ENCODE results near the gene ADGRL4. TPM values are rescaled to one million over a fixed set of nuclear protein-coding genes. Genes with fewer than 3 reads are reported as not detected.
"Not testable (repeated sequence)": the region's sequence is repeated elsewhere in the genome, so short reads cannot be mapped to it uniquely, and the experiment has no call there.

ADGRL4 gene
- polyA plus RNA-seq, 1 experiment: 16.6 TPM

DNA sequence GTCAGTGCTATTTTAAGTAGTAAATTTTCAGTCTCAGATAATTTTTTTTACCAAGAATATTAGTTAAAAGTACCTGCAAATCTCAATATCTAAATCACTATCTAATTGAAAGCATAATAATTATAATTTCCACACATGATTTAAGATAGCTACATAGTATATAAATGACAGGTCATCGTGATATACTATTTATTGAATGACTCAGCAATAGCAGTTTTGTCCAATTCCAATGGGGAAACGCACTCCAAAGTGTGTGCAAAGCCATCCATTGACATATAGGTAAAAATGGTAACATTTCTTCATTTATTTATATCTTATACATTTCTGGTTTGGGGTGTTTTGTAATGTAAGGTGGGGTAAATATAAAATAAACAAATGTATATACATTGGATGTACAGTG, 19.5 kb downstream of the ADGRL4 start:
- ChIA-PET POLR2A (no interaction called here), CTCF (no interaction called here)
- TF ChIP-seq, protein P1, sequence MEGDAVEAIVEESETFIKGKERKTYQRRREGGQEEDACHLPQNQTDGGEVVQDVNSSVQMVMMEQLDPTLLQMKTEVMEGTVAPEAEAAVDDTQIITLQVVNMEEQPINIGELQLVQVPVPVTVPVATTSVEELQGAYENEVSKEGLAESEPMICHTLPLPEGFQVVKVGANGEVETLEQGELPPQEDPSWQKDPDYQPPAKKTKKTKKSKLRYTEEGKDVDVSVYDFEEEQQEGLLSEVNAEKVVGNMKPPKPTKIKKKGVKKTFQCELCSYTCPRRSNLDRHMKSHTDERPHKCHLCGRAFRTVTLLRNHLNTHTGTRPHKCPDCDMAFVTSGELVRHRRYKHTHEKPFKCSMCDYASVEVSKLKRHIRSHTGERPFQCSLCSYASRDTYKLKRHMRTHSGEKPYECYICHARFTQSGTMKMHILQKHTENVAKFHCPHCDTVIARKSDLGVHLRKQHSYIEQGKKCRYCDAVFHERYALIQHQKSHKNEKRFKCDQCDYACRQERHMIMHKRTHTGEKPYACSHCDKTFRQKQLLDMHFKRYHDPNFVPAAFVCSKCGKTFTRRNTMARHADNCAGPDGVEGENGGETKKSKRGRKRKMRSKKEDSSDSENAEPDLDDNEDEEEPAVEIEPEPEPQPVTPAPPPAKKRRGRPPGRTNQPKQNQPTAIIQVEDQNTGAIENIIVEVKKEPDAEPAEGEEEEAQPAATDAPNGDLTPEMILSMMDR (IDR thresholded peaks at IDR 0.05; ENCODE audit: low read depth, low read length): no peak

DNA sequence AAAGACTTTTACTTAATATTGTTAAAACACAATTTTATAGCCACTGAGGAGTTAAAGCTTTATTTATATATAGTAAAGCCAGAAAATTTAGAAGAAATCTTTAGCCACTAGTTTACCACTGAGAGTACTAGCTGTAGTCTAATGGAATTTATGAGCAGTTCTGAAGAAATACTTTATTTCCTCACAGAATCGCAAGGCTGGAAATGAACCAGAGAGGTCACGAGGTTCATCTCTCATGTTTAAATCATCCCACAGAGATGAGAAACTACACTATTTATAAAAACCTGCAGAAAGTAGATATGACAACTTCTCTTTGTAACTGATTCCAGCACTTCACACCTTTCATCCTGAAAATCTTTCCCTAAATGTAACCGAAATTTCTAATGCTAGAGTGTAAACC, 26.0 kb downstream of the ADGRL4 start:
- DNase-seq (ENCODE audit: low read depth, low spot score): no peak
- Histone ChIP-seq H3K9me3 (ENCODE audit: control insufficient read depth, insufficient read depth, low read length) (no peaks in the 10 kb centered on the region), H3K4me3 (ENCODE audit: low read depth, low read length) (no peak overlapping the region), H3K27me3 (ENCODE audit: control insufficient read depth, insufficient read depth, low read length) (no peaks in the 10 kb centered on the region), H3K27ac (ENCODE audit: low read depth, low read length) (no peak overlapping the region)
- TF ChIP-seq, protein P1 (IDR thresholded peaks at IDR 0.05; ENCODE audit: low read depth, low read length): no peak
- POLR2A ChIA-PET: no interaction called here
- CTCF ChIA-PET: no interaction called here

More for the DNA sequence above, 19.5 kb downstream of the ADGRL4 start:
- no peak overlapping the region for H3K4me3 ChIP-seq (ENCODE audit: low read depth, low read length)
- no peaks in the 10 kb centered on the region for H3K9me3 ChIP-seq (ENCODE audit: control insufficient read depth, insufficient read depth, low read length)
- no peak overlapping the region for H3K27ac ChIP-seq (ENCODE audit: low read depth, low read length)
- no peak for DNase-seq (ENCODE audit: low read depth, low spot score)
- no peaks in the 10 kb centered on the region for H3K27me3 ChIP-seq (ENCODE audit: control insufficient read depth, insufficient read depth, low read length)

DNA sequence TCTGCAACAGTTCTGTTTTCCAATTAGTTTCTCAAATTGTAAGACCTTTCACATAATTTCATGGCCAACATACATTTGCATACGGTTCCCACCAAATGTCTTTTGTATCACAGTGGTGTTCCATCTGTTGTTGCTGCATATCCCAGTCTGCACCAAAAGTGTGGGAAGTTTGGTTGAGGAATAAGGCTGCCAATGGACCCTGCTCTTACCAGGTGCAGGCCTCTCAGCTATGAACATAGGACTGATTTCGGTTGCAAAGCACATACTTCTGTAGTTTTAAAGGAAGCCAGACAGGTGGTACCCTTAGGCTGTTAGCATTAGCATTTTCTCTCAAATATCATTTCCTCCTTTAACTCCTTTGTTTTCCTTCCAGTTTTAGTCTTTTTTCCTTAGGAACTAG, 33.8 kb downstream of the ADGRL4 start:
- H3K27me3 ChIP-seq (ENCODE audit: control insufficient read depth, insufficient read depth, low read length): no peaks in the 10 kb centered on the region
- ChIA-PET POLR2A (no interaction called here), CTCF (no interaction called here)
- TF ChIP-seq, protein P1 (IDR thresholded peaks at IDR 0.05; ENCODE audit: low read depth, low read length): no peak
- no peak for DNase-seq (ENCODE audit: low read depth, low spot score)
- H3K27ac ChIP-seq (ENCODE audit: low read depth, low read length): no peak overlapping the region
- no peaks in the 10 kb centered on the region for H3K9me3 ChIP-seq (ENCODE audit: control insufficient read depth, insufficient read depth, low read length)
- H3K4me3 ChIP-seq (ENCODE audit: low read depth, low read length): no peak overlapping the region

DNA sequence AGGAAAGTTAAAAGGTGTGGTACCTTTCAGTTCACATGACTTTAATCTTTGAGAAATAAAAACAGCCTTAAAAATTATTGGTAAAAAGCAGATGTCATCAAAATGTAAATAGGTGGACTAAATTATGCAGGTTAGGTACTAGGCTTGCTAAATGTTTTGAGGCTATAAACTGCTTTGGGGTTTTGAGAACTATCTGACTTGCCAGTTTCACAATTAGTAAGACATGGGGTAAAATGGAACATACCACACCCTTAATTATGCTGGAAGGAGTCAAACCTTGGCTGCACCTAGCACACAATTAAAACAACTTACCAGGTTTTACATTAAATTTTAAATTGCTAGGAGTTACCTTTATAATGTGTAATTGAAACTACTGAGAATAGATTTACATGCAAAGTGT, 39.4 kb downstream of the ADGRL4 start:
- DNase-seq (ENCODE audit: low read depth, low spot score); H3K4me3 ChIP-seq (ENCODE audit: low read depth, low read length); H3K9me3 ChIP-seq (ENCODE audit: control insufficient read depth, insufficient read depth, low read length); H3K27ac ChIP-seq (ENCODE audit: low read depth, low read length); H3K27me3 ChIP-seq (ENCODE audit: control insufficient read depth, insufficient read depth, low read length); POLR2A ChIA-PET: not testable (repeated sequence)
- CTCF ChIA-PET: interaction anchor here (0.6 kb wide), 1 partner anchor 509 kb away, joined by 6 read pairs; no protein-coding TSS in a partner anchor

DNA sequence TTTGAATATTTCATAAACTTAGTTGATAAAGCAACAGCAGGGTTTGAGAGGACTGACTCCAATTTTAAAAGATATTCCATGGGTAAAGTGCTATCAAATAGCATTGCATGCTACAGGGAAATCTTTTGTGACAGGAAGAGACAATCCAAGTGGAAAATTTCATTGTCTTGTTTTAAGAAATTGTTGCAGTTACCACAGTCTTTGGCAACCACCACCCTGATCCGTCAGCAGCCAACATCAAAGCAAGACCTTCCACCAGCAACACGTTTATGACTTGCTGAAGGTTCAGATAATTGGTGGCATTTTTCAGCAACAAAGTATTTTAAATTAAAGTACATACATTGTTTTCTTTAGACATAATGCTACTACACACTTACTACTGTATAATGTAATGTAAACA, 47.8 kb downstream of the ADGRL4 start:
- ChIA-PET CTCF (no interaction called here), POLR2A (no interaction called here)
- H3K4me3 ChIP-seq (ENCODE audit: low read depth, low read length): no peak overlapping the region
- H3K27ac ChIP-seq (ENCODE audit: low read depth, low read length): no peak overlapping the region
- no peak for DNase-seq (ENCODE audit: low read depth, low spot score)
- H3K27me3 ChIP-seq (ENCODE audit: control insufficient read depth, insufficient read depth, low read length): no peaks in the 10 kb centered on the region
- TF ChIP-seq, protein P1 (IDR thresholded peaks at IDR 0.05; ENCODE audit: low read depth, low read length): no peak
- no peaks in the 10 kb centered on the region for H3K9me3 ChIP-seq (ENCODE audit: control insufficient read depth, insufficient read depth, low read length)

DNA sequence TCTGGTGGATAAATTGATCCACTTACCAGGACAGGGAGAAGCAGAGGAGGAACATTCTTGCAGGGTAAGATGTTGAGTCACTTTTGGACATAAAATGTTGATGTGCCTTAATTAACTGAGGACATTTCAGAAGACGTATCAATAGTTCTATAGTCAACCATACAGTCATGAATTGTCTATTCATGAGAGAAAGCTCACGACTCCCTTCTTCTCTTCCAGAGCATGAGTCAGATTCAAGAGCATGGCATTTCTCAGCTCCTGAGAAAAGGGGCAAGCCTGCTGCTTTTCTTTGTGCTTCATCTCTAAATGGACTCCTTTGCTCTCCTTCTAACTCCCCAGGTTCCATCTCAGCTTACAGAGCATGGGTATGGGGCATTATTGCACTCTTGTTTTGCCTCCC, 55.7 kb downstream of the ADGRL4 start:
- no peak for DNase-seq (ENCODE audit: low read depth, low spot score)
- TF ChIP-seq, protein P1 (IDR thresholded peaks at IDR 0.05; ENCODE audit: low read depth, low read length): no peak
- ChIA-PET CTCF (no interaction called here), POLR2A (no interaction called here)
- Histone ChIP-seq H3K27ac (ENCODE audit: low read depth, low read length) (no peak overlapping the region), H3K4me3 (ENCODE audit: low read depth, low read length) (no peak overlapping the region), H3K27me3 (ENCODE audit: control insufficient read depth, insufficient read depth, low read length) (no peaks in the 10 kb centered on the region), H3K9me3 (ENCODE audit: control insufficient read depth, insufficient read depth, low read length) (no peaks in the 10 kb centered on the region)

Data from AG04450 (cell line).